GM13977 (cell line): ENCODE measurements around the gene ZNF740.

Source experiments
- DNase-seq: peaks from one replicate; pipeline ENCODE4 v3.0.0; 2012; ENCODE audit warnings: low spot score
- in situ Hi-C: fragments of 300-500 bp; cut with MboI; formaldehyde crosslinking; loops from one replicate; pipeline ENCODE4 v1.12.0; 2022; ENCODE audit warnings: low sequenced_read_pairs, low pct_unique_long_range_greater_than_20kb, mixed read lengths, inconsistent platforms; ENCODE audit not compliant: unreplicated experiment
- TF ChIP-seq, protein P1 (sequence below): IDR thresholded peaks from 2 replicates; pipeline ENCODE4 v1.5.1; 2012; ENCODE audit warnings: mild to moderate bottlenecking, control low read depth; ENCODE audit not compliant: insufficient read depth; ENCODE audit errors: extremely low read depth, missing control alignments

ZNF740 gene

DNA sequence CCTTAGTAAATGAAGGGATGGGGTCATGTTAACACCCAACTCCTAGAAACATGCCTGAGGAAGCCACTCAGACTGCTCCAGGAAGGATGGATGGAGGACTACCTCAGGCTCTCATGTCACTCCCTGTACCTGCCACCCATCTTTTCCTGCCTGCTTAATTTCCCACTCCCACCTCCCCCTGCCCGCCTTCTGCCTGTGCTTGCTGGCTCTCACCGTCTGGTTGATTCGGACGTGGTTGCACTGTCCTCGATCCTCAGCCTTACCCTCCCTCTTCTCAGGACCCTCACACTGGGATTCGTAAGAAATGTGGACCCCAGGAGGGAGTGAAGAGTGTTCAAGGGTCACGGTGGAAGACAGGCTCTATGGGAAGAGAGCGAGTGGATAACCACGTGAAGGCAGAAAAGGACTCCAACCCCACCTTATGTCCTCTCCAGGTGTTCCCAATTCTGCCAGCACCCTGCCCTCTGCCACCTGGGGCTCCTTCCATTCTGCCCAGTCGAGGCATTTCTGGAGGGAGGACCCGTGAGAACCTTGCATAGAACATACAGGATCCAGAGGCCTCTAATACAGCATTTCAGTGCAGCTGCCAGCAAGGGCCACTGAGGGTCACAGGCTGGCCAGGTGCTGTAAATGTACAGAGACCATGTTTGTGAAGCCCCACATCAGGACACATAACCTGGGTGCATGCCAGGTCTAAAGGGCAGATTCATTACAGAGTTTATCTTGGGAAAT, 13.6 kb downstream of the ZNF740 start:
- TF ChIP-seq, protein P1, sequence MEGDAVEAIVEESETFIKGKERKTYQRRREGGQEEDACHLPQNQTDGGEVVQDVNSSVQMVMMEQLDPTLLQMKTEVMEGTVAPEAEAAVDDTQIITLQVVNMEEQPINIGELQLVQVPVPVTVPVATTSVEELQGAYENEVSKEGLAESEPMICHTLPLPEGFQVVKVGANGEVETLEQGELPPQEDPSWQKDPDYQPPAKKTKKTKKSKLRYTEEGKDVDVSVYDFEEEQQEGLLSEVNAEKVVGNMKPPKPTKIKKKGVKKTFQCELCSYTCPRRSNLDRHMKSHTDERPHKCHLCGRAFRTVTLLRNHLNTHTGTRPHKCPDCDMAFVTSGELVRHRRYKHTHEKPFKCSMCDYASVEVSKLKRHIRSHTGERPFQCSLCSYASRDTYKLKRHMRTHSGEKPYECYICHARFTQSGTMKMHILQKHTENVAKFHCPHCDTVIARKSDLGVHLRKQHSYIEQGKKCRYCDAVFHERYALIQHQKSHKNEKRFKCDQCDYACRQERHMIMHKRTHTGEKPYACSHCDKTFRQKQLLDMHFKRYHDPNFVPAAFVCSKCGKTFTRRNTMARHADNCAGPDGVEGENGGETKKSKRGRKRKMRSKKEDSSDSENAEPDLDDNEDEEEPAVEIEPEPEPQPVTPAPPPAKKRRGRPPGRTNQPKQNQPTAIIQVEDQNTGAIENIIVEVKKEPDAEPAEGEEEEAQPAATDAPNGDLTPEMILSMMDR = no peak
- no peak for DNase-seq
- in situ Hi-C loops = no loop called here

DNA sequence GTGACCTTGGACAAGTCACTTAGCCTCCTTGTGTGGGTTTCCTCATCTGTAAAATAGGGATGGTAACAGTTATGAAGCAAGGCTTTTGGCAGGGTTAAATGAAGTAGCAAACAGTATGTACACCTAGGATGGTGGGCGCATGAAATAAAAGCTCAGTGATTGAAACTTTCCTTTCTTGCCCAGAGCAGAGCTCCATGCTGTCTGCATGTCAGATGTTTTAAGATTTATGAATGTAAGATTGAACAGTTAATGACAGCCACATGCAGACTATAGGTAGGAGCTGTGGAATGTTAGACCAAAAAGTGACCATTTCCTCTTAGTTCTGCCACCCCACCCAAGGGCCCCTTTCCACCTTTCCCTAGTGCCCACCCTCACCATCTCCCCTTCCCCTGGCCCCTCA, 14.5 kb downstream of the ZNF740 start:
- in situ Hi-C loops = no loop called here
- TF ChIP-seq, protein P1 = no peak
- DNase-seq = no peak

DNA sequence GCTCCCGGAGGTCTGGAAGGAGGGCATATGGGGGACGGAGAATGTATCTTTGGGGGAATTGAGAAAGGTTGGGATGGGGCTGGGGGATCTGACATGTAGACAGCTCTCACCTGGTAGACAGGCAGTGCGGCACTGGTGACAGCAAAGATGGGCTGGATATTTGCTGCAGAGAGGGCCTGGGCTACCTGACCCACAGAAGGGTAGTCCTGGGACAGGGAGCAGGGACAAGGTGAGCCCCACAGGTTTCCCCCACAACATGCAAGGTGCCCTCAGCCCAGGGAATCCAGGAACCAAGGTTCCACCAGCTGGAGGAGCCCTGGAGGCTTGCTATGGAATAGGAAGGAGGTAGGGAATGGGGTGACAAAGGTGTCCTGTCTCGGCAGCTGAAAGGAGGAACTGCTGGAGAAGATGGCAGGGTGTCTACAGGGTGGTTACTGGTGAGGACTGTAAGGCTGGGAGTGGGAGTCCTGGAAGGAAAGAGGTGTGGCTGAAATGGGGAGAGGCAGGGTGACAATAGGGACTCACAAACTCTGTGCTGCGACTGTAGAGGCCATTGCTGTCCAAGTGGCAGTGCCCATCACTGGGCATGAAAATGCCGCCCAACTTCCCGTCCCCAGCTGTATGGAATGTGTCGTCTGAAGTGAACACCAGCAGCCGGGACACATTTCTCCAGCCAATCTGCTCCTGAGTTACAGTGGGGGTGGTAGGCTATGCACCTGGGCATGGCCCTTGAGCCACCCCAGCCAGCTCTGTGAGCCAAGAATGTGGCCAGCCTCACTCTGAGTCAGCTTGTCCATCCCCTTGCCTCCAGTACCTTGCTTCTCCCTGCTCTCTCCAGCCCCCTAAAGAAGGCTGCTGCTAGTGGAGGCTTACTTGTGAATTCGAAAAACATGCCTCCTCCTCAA, 15.2 kb downstream of the ZNF740 start:
- in situ Hi-C loops = no loop called here
- TF ChIP-seq, protein P1 = no peak
- no peak for DNase-seq

DNA sequence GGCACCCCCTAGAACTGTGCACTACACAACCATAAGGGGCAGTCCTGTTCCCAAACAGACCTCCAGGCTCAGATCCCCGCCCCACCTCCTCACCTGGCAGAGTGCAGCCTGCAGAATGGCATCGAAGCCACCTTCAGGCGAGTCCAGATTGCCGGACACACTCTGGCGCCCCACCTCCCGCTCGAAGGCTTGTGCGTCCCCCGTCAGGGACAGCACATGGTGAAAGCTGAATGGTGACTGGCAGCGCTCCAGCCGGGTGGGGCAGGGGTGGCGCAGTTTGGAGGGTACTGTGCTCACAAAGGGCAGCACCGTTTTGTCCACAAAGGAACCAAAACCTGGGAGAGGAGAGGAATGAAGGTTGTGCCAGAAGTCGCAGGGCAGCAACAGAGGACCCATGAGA, 16.0 kb downstream of the ZNF740 start:
- in situ Hi-C loops = no loop called here

DNA sequence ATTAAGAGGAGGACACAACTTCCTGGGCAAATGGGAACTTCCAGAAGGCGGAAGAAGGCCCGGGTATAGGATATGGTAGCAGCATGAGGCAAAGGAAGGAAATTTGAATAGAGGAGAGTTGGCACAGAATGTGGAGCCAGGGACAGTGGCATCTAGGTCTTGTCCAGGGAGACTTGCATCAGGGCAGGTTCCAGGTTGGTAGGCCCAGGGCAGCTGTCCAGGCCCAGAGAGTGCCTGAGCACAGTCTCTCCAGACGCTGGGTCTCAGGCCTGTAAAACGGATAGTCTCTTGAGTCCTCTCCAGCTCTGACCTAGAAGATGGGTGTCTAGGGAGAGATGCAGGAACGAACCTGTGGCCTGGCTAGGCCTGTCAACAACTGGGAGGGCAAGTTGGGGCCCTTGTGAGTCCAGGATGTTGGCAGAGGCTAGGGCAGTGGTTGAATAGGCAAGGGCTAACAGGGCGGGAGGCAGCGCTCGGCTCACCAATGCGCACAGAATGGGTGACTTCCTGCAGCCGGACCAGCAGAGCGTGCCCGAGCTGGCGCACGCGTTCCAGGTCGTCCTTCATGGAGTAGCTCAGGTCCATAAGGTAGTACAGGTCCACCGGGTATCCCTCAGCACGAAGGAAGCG, 16.6 kb downstream of the ZNF740 start:
- TF ChIP-seq, protein P1 = no peak
- in situ Hi-C loops = no loop called here
- DNase-seq = no peak

More for the DNA sequence above, 16.0 kb downstream of the ZNF740 start:
- no peak for DNase-seq
- TF ChIP-seq, protein P1 = no peak

DNA sequence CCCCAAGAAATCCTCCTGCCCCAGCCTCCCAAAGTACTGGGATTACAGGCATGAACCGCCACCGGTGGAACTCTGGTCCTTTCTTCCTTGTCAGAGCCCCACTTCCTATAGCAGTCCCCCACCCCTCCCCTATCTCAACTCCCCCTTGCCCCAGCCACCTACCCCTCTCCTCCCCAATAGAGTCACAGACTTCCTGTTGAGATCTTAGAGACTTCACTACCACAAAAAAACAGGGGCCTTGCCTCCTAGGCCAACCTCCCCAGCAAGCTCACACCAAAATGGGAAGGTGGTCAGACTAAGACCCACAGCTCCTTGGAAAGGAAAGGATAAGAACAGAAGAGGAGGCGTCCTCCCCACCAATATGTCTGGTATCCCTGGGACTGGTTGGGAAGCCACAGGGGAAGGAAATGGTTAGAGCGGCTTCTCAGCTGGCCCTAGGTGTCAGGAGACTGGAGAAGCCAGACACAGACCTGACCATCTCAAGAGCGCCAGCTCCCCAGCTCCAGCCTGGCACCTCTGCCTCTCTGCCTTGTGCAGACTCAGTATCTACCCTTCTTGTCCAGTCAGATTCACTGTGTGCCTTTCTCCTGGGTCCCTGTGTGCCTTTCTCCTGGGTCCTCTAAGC, 18.1 kb downstream of the ZNF740 start:
- no peak for DNase-seq
- in situ Hi-C loops = no loop called here
- TF ChIP-seq, protein P1 = no peak
